Panc1 (cell line): Measurements from ENCODE around the gene IL37. TPM values are rescaled to one million over a fixed set of nuclear protein-coding genes. Genes with fewer than 3 reads are reported as not detected.

Experiments used
- ATAC-seq: fragments of 200-7000 bp; cut with Tn5 transposase; 2 replicates; pipeline ENCODE4 v1.9.1; 2020; ENCODE audit warnings: mild to moderate bottlenecking, moderate library complexity
- BruUV-seq: library from RNA; stranded (reverse); fragments of 400-500 nt; replicated peaks from 2 replicates; lab custom pipeline; 2021; lab: Mats Ljungman, UMichigan
- CTCF ChIA-PET: fragments of 300-600 bp; sonication (Branson Sonifier 250); formaldehyde crosslinking; loops from one replicate; lab custom pipeline; 2022; ENCODE audit warnings: antibody characterized with exemption; lab: Charles Lee
- POLR2A ChIA-PET: fragments of 300-600 bp; sonication (Branson Sonifier 250); formaldehyde crosslinking; loops from one replicate; lab custom pipeline; 2022; ENCODE audit warnings: antibody characterized with exemption; lab: Charles Lee
- DNase-seq: peaks from one replicate; pipeline ENCODE4 v3.0.0-alpha.2; 2010; ENCODE audit warnings: low read depth, low spot score
- H3K27ac ChIP-seq: 2 replicates; pipeline ENCODE4 v1.5.1; 2011; ENCODE audit warnings: mild to moderate bottlenecking, low read length, inconsistent platforms
- H3K27me3 ChIP-seq: fragments of 200-500 bp; sonication (Bioruptor generic); 2 replicates; pipeline ENCODE4 v1.6.0; 2014; ENCODE audit warnings: low read length, inconsistent platforms; ENCODE audit not compliant: control insufficient read depth, insufficient read depth
- H3K36me3 ChIP-seq: fragments of 200-500 bp; sonication (Bioruptor generic); 2 replicates; pipeline ENCODE4 v1.5.1; 2014; ENCODE audit warnings: inconsistent platforms, mild to moderate bottlenecking, low read length, moderate library complexity; ENCODE audit not compliant: control insufficient read depth, insufficient read depth
- H3K4me1 ChIP-seq: 2 replicates; pipeline ENCODE4 v1.5.1; 2011; ENCODE audit warnings: inconsistent platforms, mild to moderate bottlenecking, low read length, moderate library complexity; ENCODE audit not compliant: control insufficient read depth, insufficient read depth
- H3K4me3 ChIP-seq, 2 experiments: 2 replicates each; pipeline ENCODE4 v1.5.1; 2011 to 2012; ENCODE audit warnings: low read depth in 2 of 2, low read length in 2 of 2, mild to moderate bottlenecking in 2 of 2, inconsistent platforms in 1 of 2, moderate library complexity in 1 of 2
- H3K9me3 ChIP-seq: fragments of 200-500 bp; sonication (Bioruptor generic); 2 replicates; pipeline ENCODE4 v1.5.1; 2014; ENCODE audit warnings: low read depth, mild to moderate bottlenecking, inconsistent platforms, low read length, moderate library complexity; ENCODE audit not compliant: control insufficient read depth, insufficient read depth
- POLR2AphosphoS5 ChIP-seq: IDR thresholded peaks from 2 replicates; pipeline ENCODE4 v1.6.1; 2012; ENCODE audit warnings: mild to moderate bottlenecking, low read depth, low read length, moderate library complexity
- SIN3A ChIP-seq: IDR thresholded peaks from 2 replicates; pipeline ENCODE4 v1.6.1; 2012; ENCODE audit warnings: low read depth, mild to moderate bottlenecking, low read length, moderate library complexity, borderline replicate concordance; ENCODE audit not compliant: insufficient read depth
- TCF7L2 ChIP-seq: IDR thresholded peaks from 2 replicates; pipeline ENCODE4 v1.6.1; 2011; ENCODE audit warnings: mild to moderate bottlenecking, low read depth, low read length, inconsistent platforms
- in situ Hi-C: cut with HindIII; loops from 2 replicates; pipeline ENCODE4 v1.10.0; 2016; ENCODE audit warnings: low sequenced_read_pairs, low pct_unique_long_range_greater_than_20kb
- intact Hi-C: fragments of 100-400 bp; cut with micrococcal nuclease; formaldehyde crosslinking; loops from one replicate; pipeline ENCODE4 v1.10.0; 2022; ENCODE audit not compliant: unreplicated experiment
- total RNA-seq: library from RNA; stranded (reverse); gene quantifications from one replicate; pipeline ENCODE4 v1.2.1, GENCODE V29; 2021; ENCODE audit not compliant: unreplicated experiment
- TF ChIP-seq, protein P1 (sequence below): fragments of 450-650 bp; IDR thresholded peaks from 2 replicates; pipeline ENCODE4 v1.5.1; 2017; ENCODE audit warnings: mild to moderate bottlenecking
- TF ChIP-seq, protein P2 (sequence below), 2 experiments: IDR thresholded peaks; 2 replicates each; pipeline ENCODE4 v1.6.1; 2011 to 2012; ENCODE audit warnings: low read depth in 2 of 2, control low read depth in 1 of 2, low read length in 1 of 2, mild to moderate bottlenecking in 1 of 2, moderate library complexity in 1 of 2; ENCODE audit not compliant: insufficient read depth in 1 of 2

The IL37 gene
- total RNA-seq, 1 experiment from 2014 or later, result not detected

DNA sequence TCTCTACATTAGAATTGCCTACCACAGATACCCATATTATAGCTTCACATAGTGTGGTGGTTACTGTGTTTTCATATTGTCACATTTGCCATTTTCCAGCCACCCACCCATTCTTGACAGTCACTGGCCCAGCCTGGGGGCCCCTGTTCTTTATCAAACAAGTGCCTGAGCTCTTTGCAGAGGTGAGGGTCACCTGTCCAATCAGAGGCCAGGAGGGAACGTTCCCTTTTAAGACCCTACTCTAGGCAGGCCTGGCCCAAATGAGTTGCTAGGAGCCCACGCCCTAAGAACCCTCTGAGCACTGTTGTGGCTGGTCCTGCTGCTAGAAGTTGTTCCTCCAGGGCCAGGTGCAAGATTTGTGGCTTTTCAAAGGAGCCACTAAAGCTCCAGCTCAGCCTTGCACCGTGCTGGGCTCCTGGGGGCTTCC lies 5.2 kb downstream of the IL37 start:
- CTCF ChIA-PET, result interaction anchor here (0.5 kb wide), 1 partner anchor 126 kb away, joined by 5 read pairs; no protein-coding TSS in a partner anchor
- ATAC-seq (no peak), DNase-seq (no peak)
- TF ChIP-seq POLR2AphosphoS5 (no peak), SIN3A (no peak), TCF7L2 (no peak)
- TF ChIP-seq, protein P1, sequence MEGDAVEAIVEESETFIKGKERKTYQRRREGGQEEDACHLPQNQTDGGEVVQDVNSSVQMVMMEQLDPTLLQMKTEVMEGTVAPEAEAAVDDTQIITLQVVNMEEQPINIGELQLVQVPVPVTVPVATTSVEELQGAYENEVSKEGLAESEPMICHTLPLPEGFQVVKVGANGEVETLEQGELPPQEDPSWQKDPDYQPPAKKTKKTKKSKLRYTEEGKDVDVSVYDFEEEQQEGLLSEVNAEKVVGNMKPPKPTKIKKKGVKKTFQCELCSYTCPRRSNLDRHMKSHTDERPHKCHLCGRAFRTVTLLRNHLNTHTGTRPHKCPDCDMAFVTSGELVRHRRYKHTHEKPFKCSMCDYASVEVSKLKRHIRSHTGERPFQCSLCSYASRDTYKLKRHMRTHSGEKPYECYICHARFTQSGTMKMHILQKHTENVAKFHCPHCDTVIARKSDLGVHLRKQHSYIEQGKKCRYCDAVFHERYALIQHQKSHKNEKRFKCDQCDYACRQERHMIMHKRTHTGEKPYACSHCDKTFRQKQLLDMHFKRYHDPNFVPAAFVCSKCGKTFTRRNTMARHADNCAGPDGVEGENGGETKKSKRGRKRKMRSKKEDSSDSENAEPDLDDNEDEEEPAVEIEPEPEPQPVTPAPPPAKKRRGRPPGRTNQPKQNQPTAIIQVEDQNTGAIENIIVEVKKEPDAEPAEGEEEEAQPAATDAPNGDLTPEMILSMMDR, result no peak
- TF ChIP-seq, protein P2, sequence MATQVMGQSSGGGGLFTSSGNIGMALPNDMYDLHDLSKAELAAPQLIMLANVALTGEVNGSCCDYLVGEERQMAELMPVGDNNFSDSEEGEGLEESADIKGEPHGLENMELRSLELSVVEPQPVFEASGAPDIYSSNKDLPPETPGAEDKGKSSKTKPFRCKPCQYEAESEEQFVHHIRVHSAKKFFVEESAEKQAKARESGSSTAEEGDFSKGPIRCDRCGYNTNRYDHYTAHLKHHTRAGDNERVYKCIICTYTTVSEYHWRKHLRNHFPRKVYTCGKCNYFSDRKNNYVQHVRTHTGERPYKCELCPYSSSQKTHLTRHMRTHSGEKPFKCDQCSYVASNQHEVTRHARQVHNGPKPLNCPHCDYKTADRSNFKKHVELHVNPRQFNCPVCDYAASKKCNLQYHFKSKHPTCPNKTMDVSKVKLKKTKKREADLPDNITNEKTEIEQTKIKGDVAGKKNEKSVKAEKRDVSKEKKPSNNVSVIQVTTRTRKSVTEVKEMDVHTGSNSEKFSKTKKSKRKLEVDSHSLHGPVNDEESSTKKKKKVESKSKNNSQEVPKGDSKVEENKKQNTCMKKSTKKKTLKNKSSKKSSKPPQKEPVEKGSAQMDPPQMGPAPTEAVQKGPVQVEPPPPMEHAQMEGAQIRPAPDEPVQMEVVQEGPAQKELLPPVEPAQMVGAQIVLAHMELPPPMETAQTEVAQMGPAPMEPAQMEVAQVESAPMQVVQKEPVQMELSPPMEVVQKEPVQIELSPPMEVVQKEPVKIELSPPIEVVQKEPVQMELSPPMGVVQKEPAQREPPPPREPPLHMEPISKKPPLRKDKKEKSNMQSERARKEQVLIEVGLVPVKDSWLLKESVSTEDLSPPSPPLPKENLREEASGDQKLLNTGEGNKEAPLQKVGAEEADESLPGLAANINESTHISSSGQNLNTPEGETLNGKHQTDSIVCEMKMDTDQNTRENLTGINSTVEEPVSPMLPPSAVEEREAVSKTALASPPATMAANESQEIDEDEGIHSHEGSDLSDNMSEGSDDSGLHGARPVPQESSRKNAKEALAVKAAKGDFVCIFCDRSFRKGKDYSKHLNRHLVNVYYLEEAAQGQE (IDR thresholded peaks at IDR 0.05; ENCODE audit: insufficient read depth in 1 of 2, low read depth in 2 of 2, low read length in 1 of 2), result no peak
- Histone ChIP-seq H3K27ac (no peak overlapping the region), H3K4me3 (no peak overlapping the region), H3K9me3 (no peaks in the 10 kb centered on the region), H3K27me3 (no peaks in the 10 kb centered on the region), H3K36me3 (no peaks in the 10 kb centered on the region), H3K4me1 (no peaks in the 10 kb centered on the region)
- POLR2A ChIA-PET, result interaction anchor here (0.5 kb wide), 1 partner anchor 167 kb away, joined by 3 read pairs; no protein-coding TSS in a partner anchor
- intact Hi-C loops, result no loop called here
- no TSS peak for BruUV-seq
- in situ Hi-C loops, result no loop called here

DNA sequence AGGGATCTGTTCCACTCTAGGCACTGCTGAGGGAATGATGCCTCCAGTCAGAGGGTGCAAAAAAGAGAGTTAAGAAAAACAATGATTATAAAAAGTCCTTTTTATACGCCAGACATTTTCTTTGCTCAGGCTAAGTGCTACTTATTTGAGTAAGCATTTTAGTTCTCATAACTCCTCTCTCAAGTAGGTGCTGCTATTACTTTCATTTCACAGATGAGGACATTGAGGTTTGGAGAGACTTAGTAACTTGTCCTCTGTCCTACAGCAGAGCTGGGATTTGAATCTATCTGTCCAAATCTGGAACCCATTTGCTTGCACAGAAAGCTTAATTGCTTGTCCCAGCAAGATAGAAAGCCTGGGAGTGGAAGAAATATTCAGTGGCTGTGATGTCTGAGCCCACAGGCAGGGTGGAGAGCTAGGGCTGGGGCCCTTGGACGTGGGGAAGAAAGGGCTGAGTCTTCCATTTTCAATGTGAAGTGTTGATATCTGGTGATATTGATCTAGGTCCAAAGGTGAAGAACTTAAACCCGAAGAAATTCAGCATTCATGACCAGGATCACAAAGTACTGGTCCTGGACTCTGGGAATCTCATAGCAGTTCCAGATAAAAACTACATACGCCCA lies 5.8 kb downstream of the IL37 start:
- Histone ChIP-seq H3K4me1 (no peaks in the 10 kb centered on the region), H3K9me3 (no peaks in the 10 kb centered on the region), H3K27ac (no peak overlapping the region), H3K36me3 (no peaks in the 10 kb centered on the region), H3K4me3 (no peak overlapping the region), H3K27me3 (no peaks in the 10 kb centered on the region)
- ChIA-PET CTCF (no interaction called here), POLR2A (no interaction called here)
- no peak for ATAC-seq
- intact Hi-C loops, result no loop called here
- no peak for DNase-seq
- no TSS peak for BruUV-seq
- TF ChIP-seq POLR2AphosphoS5, result no peak
- TF ChIP-seq SIN3A, result no peak
- TF ChIP-seq, protein P1, result no peak
- TF ChIP-seq, protein P2 (IDR thresholded peaks at IDR 0.05; ENCODE audit: insufficient read depth in 1 of 2, low read depth in 2 of 2, low read length in 1 of 2), result no peak
- TF ChIP-seq TCF7L2, result no peak
- in situ Hi-C loops, result no loop called here
